Measurements from ENCODE around the gene AMBN.
"Not testable (repeated sequence)": the region's sequence is repeated elsewhere in the genome, so short reads cannot be mapped to it uniquely, and the experiment has no call there.

Gene AMBN

GRCh38 chr4:70637239-70637913 is 45.3 kb downstream of the AMBN start:
- no peak for DNase-seq (ENCODE audit: extremely low read depth, low read depth)
- TF ChIP-seq CTCF (IDR thresholded peaks at IDR 0.05; ENCODE audit: low read depth, low read length) = no peak

- TF ChIP-seq CTCF (IDR thresholded peaks at IDR 0.05; ENCODE audit: low read depth, low read length) = no peak
- no peak for DNase-seq (ENCODE audit: extremely low read depth, low read depth)
Observed at GRCh38 chr4:70640192-70640591, 48.1 kb downstream of the AMBN start.

DNA sequence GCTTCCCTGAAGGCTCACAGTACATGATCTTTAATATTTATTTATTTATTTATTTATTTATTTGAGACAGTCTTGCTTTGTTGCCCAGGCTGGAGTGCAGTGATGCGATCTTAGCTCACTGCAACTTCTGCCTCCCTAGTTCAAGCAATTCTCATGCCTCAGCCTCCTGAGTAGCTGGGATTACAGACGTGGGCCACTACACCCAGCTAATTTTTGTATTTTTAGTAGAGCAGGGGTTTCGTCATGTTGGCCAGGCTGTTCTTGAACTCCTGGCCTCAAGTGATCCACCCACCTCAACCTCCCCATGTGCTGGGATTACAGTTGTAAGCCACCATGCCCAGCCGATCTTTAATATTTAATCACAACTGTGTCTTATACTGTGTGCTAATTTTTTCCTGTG is 58.7 kb downstream of the AMBN start:
- not testable (repeated sequence) for DNase-seq (ENCODE audit: extremely low read depth, low read depth)

DNA sequence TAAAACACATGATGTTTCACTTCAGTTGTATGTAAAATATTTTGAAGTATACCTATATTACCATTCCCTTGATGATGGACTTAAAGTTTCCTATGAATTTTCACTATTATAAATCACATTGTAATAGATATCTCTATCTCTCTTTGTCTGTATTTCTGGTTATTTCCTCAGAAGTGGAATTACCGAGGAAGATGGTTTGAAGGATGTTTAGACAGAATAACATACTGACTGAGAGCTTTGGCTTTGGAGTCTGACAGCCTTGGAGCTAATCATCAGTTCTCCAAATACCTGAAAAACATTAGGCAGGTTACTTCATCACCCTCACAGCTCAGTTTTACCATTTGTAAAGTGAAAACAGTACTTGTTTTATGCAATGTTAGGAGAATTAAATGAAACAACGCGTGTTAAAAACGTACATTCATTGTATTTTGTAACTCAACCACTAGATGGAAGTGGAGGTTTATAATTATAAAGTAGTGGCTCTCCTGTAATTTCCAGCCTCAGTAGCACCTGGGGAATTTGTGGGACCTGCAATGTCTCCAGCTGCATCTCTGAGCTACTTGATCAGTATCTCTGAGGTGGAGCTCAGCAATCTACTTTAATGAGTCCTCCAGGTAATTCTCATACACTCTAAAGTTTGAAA is 59.9 kb downstream of the AMBN start:
- TF ChIP-seq CTCF (IDR thresholded peaks at IDR 0.05; ENCODE audit: low read depth, low read length) = peak; percentile 40
- DNase-seq (ENCODE audit: extremely low read depth, low read depth) = no peak

GRCh38 chr4:70654605-70655011 is 62.6 kb downstream of the AMBN start:
- no peak for DNase-seq (ENCODE audit: extremely low read depth, low read depth)

More at GRCh38 chr4:70654605-70655011, 62.6 kb downstream of the AMBN start:
- TF ChIP-seq CTCF (IDR thresholded peaks at IDR 0.05; ENCODE audit: low read depth, low read length) = no peak

Data from AG09319 (cell line).